Retina (tissue), 1 donor: ENCODE measurements around the gene RAB4B.
"Not testable (repeated sequence)": the region's sequence is repeated elsewhere in the genome, so short reads cannot be mapped to it uniquely, and the experiment has no call there.

Experiments used
- DNase-seq: peaks from one replicate; pipeline ENCODE4 v3.0.0-alpha.2; 2016

RAB4B gene

GRCh38 chr19:40805258-40805868 is 27.3 kb downstream of the RAB4B start:
- no peak for DNase-seq

GRCh38 chr19:40806423-40807146 is 28.5 kb downstream of the RAB4B start:
- DNase-seq: peak; percentile 90

- no peak for DNase-seq
These were observed 29.3 kb downstream of the RAB4B start for GRCh38 chr19:40807147-40808020.

DNA sequence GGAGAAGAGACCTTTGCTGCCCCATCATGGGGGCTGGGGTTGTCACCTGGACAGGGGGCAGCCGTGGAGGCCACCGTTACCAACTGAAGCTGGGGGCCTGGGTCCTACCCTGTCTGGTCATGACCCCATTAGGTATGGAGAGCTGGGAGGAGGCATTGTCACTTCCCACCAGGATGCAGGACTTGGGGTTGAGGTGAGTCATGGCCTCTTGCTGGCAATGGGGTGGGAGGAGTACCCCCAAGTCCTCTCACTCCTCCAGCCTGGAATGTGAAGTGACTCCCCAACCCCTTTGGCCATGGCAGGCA is 29.9 kb downstream of the RAB4B start:
- DNase-seq: no peak

DNA sequence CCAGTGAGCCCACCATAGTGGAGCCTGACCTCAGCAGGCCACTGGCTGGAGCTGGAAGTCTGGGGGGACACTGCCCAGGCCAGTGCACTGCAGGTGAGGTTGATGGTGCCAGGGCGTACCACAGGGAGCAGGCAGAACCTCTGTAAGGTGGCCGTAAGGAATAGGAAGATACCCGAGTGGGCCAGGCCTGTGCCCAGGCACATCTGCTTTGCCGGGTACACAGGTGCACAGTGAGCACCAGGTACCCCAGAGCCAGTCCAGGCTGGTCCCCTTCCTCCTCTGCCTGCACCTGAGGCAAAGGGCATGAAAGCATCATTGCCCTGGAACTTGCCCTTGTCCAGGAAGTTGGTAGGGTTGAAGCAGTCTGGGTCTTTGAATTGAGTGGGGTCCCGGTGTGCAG is 30.4 kb downstream of the RAB4B start:
- no peak for DNase-seq

GRCh38 chr19:40809358-40810086 is 31.5 kb downstream of the RAB4B start:
- DNase-seq: no peak

DNA sequence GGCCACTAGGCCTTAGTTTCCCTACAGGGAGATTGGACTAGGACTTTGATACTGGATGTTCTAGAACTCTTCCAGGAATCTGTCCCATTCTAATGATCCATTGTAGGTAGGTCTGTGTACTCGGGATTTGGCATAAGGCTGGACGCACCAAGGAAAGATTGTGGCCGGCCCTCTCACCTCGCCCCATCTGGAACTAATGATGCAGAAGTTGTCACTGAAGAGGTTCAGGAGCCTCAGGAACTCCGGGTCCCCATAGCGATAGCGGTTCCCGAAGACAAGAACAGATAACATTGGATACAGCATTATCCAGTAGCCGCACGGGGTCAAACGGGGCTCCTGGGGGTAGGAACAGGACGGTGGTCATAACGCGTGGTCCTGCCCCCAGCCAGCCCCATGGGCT is 32.1 kb downstream of the RAB4B start:
- no peak for DNase-seq

DNA sequence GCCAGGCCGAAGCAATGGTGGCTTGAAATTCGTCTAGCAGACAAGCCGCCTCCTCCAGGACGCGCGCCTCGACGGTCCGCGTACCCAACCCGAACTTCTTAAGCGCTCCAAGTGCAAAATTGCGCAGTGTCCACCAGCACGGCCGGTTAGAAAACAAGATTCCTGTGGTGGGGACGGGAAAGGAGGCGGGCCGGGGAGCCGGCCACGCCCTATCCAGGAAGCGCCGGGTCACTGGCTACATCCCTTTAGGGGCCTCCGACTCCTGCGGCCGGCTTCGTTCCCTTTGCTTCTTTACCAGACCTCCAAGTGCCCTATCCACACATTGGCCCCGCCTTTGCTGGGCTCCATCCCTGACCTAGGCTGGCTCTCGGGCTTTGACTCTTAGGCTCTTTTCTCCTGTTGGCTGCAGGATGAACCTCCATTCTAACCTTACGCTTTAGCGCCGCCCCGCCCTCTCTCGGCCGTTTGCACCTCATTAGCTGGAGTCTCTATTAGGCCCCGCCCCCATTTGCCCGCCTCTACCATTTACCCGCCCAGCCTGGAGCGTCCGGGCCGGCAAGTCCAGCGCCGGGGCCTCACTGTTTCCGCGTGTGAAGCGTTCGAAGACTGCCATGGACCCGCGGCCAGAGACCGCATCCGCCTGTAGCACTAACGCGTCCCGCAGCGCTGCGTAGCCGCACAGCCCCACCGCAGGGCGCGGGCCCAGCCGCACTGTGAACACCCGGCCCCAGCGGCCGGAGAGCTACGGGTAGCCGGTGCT is 32.8 kb downstream of the RAB4B start:
- DNase-seq: peak; percentile 92

DNA sequence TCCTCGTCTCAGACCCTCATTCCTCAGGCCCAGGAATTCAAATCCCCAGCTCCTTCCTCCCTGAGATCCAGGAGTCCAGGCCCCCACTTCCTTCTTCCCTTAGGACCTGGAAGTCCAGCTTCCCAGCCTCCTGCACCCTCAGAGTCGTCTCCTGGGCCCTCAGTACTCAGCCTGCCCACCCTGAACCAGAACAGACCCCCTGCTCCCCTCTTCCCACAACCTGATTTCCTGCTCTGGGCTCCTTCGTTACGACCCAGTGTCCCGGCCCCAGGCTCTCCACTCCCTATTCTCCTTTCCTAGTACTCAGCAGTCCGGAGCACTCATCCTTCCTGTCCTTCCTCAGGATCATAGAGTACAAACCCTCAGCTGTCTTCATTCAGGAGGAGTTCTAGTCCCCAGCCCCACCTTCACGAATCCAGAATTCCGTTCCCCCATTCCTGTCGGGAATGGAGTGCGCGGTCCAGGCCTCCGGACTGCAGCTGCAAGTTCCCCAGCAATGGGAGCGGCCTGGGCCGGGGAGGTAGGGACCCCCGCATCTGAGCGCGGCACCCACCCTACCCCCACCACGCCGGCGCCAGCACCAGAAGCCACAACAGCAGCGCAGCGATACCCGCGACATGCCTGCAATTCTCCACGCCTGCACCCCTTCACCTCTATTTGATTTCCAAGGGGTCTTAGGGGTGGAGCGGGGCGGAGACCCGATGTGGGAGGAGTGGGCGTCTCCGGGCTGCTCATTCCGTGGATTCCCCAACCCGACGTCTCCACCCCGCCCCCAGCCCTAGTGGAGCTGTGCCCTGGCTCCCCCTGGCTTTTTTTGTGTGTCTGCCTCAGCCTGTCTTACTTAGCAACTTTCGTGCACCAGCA is 33.7 kb downstream of the RAB4B start:
- peak; percentile 67 for DNase-seq

- DNase-seq: not testable (repeated sequence)
These were observed 34.5 kb downstream of the RAB4B start for GRCh38 chr19:40812571-40812970.

DNA sequence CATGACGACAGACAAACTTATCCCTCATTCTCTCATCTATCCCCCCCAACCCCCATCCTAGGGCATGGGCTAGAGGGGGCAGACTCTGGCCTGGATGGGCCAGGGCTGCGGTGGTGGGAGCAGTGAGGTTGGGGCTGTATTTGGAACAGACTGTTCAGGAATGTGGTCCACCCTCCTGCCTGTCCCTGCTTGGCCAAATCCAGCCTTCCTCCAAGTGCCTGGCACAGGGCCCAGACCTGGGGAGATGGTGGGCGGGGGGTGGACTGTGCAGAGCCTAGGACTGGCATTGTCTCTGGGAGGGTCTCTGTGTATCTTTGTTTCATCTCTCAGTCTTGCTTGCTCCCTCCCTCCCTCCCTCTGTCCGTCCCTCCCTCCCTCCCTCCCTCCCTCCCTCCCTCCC is 35.1 kb downstream of the RAB4B start:
- no peak for DNase-seq

DNA sequence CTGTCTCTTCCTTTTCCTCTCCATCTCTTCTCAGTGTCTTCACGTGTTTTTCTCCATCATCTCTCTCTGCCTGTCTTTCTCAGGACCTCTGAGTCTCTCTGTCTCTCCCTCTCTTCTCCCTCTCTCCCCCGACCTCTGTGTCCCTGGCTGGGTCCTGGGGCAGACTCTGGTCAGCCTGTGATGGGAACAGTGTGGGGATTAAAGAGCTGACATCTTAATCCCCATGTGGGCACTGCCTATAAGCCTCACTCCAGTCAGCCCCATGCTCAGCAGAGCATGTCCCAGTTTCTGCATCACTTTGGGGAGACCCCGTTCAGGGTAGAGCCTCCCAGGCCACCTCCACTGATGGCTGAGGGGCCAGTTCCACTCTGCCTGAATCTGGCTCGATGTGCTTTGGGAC is 37.2 kb downstream of the RAB4B start:
- DNase-seq: no peak

DNA sequence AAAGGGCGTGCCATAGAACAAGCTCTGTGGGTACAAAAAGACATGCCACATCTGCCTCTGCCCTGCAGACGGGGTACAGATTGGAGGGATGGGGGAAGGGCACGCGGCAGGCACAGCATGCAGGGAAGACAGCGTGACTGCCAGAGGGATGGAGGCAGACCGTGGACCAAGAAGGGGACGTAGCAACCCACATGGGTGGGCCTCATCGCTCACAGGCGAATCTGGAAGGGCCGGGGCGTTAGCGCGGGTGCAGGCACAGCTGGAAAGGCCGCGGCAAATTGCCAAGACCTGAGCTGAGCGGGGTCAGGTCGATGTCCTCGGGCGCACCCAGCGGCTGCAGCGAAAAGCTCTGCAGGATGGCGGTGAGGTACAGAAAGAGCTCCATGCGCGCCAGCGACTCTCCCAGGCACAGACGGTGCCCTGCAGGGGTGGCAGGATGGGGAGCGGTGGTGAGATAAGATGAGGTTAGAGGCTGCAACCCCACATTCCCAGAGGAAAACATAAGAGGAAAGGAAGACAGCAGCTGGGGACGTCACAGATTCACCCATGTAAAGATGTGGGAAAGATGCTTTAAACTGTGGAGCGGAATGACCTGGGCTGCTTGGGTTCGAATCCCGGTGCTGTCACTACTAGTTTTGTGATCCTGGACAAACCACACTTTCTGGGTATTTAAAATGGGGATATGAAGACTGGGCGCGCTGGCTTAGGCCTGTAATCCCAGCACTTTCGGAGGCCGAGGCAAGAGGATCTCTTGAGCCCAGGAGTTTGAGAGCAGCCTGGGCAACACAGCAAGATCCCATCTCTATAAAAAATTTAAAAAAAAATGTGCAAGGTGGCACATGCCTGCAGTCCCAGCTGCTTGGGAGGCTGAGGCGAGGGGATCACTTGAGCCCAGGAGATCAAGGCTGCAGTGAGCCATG is 40.7 kb downstream of the RAB4B start:
- DNase-seq: peak; percentile 71

DNA sequence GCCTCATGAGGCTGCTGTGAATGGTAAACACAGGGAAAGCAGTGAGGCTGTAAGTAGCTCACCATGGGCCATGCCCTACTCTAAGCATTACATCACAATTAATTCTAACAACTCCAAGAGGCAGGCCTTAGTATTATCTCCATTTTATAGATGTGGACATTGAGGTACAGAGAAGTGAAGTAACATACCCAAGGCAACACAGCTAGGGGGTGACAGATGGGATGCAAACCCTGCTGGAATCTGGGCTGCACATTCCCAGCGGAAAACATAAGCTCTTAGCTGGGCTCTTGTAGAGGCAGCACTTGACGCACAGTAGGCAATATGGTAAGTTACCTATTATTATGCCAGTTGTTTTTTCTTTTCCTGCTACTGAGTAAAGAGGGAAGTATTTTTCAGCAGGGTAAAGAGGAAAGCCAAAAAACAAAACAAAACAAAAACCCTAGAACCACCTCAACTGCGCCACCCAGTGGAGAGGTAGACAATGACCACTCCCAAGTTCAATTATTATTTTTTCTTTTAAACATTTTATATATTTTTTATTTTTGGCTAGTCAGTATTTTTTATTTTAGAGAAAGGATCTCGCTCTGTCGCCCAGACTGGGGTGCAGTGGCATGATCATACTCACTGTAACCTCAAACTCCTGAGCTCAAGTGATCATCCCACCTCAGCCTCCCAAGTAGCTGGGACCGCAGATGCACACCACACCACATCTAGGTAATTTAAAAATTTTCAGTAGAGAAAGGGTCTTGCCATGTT is 41.6 kb downstream of the RAB4B start:
- not testable (repeated sequence) for DNase-seq

GRCh38 chr19:40822161-40822560 is 44.1 kb downstream of the RAB4B start:
- DNase-seq: no peak

- DNase-seq: not testable (repeated sequence)
These were observed 44.9 kb downstream of the RAB4B start for GRCh38 chr19:40822704-40823553.

- DNase-seq: not testable (repeated sequence)
These were observed 46.9 kb downstream of the RAB4B start for GRCh38 chr19:40824916-40825315.

- DNase-seq: not testable (repeated sequence)
These were observed 47.5 kb downstream of the RAB4B start for GRCh38 chr19:40825460-40826095.
